Astrocyte of the spinal cord (primary cell): ENCODE measurements around the gene PLEKHA6.

Experiments used
- DNase-seq: peaks from one replicate; pipeline ENCODE4 v3.0.0; 2011; ENCODE audit warnings: low read depth, low spot score
- H3K4me3 ChIP-seq: 2 replicates; pipeline ENCODE4 v1.5.1; 2011; ENCODE audit warnings: low read depth, mild to moderate bottlenecking, low read length, moderate library complexity
- CTCF ChIP-seq: IDR thresholded peaks from 2 replicates; pipeline ENCODE4 v1.5.1; 2012; ENCODE audit warnings: low read depth, mild to moderate bottlenecking, low read length, inconsistent platforms
- in situ Hi-C: cut with HindIII; loops from 2 replicates; pipeline ENCODE4 v1.10.0; 2017; ENCODE audit warnings: low sequenced_read_pairs

The PLEKHA6 gene

GRCh38 chr1:204194771-204195170, 165.0 kb downstream of the PLEKHA6 start:
- in situ Hi-C loops = no loop called here
- TF ChIP-seq CTCF = no peak
- no peak overlapping the region for H3K4me3 ChIP-seq
- DNase-seq = no peak

- in situ Hi-C loops = no loop called here
- no peak for DNase-seq
- no peak overlapping the region for H3K4me3 ChIP-seq
- TF ChIP-seq CTCF = no peak
These were observed 165.6 kb downstream of the PLEKHA6 start for GRCh38 chr1:204194080-204194479.

- in situ Hi-C loops = no loop called here
- no peak overlapping the region for H3K4me3 ChIP-seq
- no peak for TF ChIP-seq CTCF
- DNase-seq = no peak
These were observed 167.0 kb downstream of the PLEKHA6 start for GRCh38 chr1:204192589-204193352.

GRCh38 chr1:204192046-204192445, 167.7 kb downstream of the PLEKHA6 start:
- in situ Hi-C loops = no loop called here
- no peak for TF ChIP-seq CTCF
- no peak overlapping the region for H3K4me3 ChIP-seq
- DNase-seq = no peak

- H3K4me3 ChIP-seq = no peak overlapping the region
- TF ChIP-seq CTCF = no peak
- in situ Hi-C loops = no loop called here
- DNase-seq = no peak
These were observed 168.3 kb downstream of the PLEKHA6 start for GRCh38 chr1:204191456-204191855.

- H3K4me3 ChIP-seq = no peak overlapping the region
- in situ Hi-C loops = no loop called here
- TF ChIP-seq CTCF = no peak
- DNase-seq = no peak
These were observed 169.2 kb downstream of the PLEKHA6 start for GRCh38 chr1:204190212-204191211.
